Measurements from ENCODE around the gene PDE4B. TPM values are rescaled to one million over a fixed set of nuclear protein-coding genes. Genes with fewer than 3 reads are reported as not detected.

Gene PDE4B
- total RNA-seq, 1 donor from 2014 or later: 7.6 TPM

DNA sequence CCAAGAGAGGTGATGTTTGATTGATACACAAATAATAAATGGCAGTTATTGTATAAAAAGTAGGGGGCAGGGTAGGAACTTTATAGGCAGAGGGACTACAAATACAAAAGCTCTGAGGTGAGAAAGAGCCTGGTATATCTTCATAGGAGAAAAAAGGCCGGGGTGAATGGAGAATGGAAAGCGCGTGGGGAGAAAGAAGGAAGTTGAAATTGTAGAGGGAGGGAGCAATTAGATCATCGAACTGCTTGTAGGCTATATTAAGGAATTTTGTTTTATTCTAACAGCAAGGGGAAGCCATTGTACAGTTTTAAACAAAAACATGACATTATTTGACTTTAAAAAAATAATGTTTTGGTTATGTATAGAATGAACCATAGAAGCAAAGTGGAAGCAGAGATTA, 147.4 kb downstream of the PDE4B start:
- H3K4me3 ChIP-seq (ENCODE audit: insufficient read depth, low read depth, low read length): no peak overlapping the region
- Mint-ChIP-seq H3K4me1 (ENCODE audit: low read depth, unreplicated experiment) (no peaks in the 10 kb centered on the region), H3K27me3 (ENCODE audit: low read depth, unreplicated experiment) (no peaks in the 10 kb centered on the region), H3K36me3 (ENCODE audit: low read depth, unreplicated experiment) (peaks cover 3% of the 10 kb centered on the region), H3K4me3 (ENCODE audit: unreplicated experiment) (no peak overlapping the region), H3K9me3 (ENCODE audit: unreplicated experiment) (no peaks in the 10 kb centered on the region), H3K27ac (ENCODE audit: unreplicated experiment) (no peak overlapping the region)
- no peak overlapping the region for H3K4me2 ChIP-seq (ENCODE audit: low read length)
- H3K9me3 ChIP-seq (ENCODE audit: insufficient read depth, low read depth, low read length): no peaks in the 10 kb centered on the region
- no peaks in the 10 kb centered on the region for H3K36me3 ChIP-seq (ENCODE audit: insufficient read depth, low read length)
- no peak for FAIRE-seq
- TF ChIP-seq EZH2 (IDR thresholded peaks at IDR 0.05; ENCODE audit: insufficient read depth, low read length): no peak
- TF ChIP-seq, protein P1, sequence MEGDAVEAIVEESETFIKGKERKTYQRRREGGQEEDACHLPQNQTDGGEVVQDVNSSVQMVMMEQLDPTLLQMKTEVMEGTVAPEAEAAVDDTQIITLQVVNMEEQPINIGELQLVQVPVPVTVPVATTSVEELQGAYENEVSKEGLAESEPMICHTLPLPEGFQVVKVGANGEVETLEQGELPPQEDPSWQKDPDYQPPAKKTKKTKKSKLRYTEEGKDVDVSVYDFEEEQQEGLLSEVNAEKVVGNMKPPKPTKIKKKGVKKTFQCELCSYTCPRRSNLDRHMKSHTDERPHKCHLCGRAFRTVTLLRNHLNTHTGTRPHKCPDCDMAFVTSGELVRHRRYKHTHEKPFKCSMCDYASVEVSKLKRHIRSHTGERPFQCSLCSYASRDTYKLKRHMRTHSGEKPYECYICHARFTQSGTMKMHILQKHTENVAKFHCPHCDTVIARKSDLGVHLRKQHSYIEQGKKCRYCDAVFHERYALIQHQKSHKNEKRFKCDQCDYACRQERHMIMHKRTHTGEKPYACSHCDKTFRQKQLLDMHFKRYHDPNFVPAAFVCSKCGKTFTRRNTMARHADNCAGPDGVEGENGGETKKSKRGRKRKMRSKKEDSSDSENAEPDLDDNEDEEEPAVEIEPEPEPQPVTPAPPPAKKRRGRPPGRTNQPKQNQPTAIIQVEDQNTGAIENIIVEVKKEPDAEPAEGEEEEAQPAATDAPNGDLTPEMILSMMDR (IDR thresholded peaks at IDR 0.05; ENCODE audit: insufficient read depth, low read depth, low read length): no peak
- DNase-seq (ENCODE audit: low read depth): no peak
- no peaks in the 10 kb centered on the region for H3K79me2 ChIP-seq (ENCODE audit: insufficient read depth, low read length)
- H3K4me1 ChIP-seq (ENCODE audit: insufficient read depth, low read length): no peaks in the 10 kb centered on the region
- no peaks in the 10 kb centered on the region for H3K27me3 ChIP-seq (ENCODE audit: insufficient read depth, low read length)
- H3K9ac ChIP-seq (ENCODE audit: low read length): no peak overlapping the region
- H2AFZ ChIP-seq (ENCODE audit: low read depth, low read length): no peak overlapping the region
- no peak overlapping the region for H3K27ac ChIP-seq (ENCODE audit: low read depth, low read length)
- no peaks in the 10 kb centered on the region for H4K20me1 ChIP-seq (ENCODE audit: insufficient read depth, low read length)

DNA sequence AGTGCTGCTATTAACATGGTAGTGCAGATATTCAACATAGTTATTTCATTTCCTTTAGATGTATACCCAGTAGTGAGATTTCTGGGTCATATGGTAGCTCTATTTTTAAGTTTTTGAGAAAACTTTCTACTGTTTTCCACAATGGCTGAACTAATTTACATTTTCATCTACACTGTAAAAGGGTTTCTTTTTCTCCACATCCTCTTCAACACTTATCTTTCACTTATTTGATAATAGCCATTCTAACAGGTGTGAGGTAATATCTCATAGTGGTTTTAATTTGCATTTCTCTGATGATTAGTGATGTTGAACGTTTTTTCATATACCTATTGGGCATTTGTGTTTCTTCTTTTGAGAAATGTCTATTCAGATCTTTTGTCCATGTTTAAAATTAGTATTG, 149.8 kb downstream of the PDE4B start:
- Mint-ChIP-seq H3K4me1 (ENCODE audit: low read depth, unreplicated experiment) (no peaks in the 10 kb centered on the region), H3K27ac (ENCODE audit: unreplicated experiment) (no peak overlapping the region), H3K36me3 (ENCODE audit: low read depth, unreplicated experiment) (peaks cover 3% of the 10 kb centered on the region), H3K27me3 (ENCODE audit: low read depth, unreplicated experiment) (no peaks in the 10 kb centered on the region), H3K9me3 (ENCODE audit: unreplicated experiment) (no peaks in the 10 kb centered on the region), H3K4me3 (ENCODE audit: unreplicated experiment) (no peak overlapping the region)
- no peaks in the 10 kb centered on the region for H3K9me3 ChIP-seq (ENCODE audit: insufficient read depth, low read depth, low read length)
- no peak overlapping the region for H3K4me2 ChIP-seq (ENCODE audit: low read length)
- H3K9ac ChIP-seq (ENCODE audit: low read length): no peak overlapping the region
- FAIRE-seq (no peak), DNase-seq (ENCODE audit: low read depth) (no peak)
- H4K20me1 ChIP-seq (ENCODE audit: insufficient read depth, low read length): no peaks in the 10 kb centered on the region
- no peaks in the 10 kb centered on the region for H3K4me1 ChIP-seq (ENCODE audit: insufficient read depth, low read length)
- TF ChIP-seq, protein P1 (IDR thresholded peaks at IDR 0.05; ENCODE audit: insufficient read depth, low read depth, low read length): no peak
- no peak overlapping the region for H3K27ac ChIP-seq (ENCODE audit: low read depth, low read length)
- no peaks in the 10 kb centered on the region for H3K27me3 ChIP-seq (ENCODE audit: insufficient read depth, low read length)
- H3K4me3 ChIP-seq (ENCODE audit: insufficient read depth, low read depth, low read length): no peak overlapping the region
- no peaks in the 10 kb centered on the region for H3K36me3 ChIP-seq (ENCODE audit: insufficient read depth, low read length)
- no peaks in the 10 kb centered on the region for H3K79me2 ChIP-seq (ENCODE audit: insufficient read depth, low read length)
- no peak overlapping the region for H2AFZ ChIP-seq (ENCODE audit: low read depth, low read length)

DNA sequence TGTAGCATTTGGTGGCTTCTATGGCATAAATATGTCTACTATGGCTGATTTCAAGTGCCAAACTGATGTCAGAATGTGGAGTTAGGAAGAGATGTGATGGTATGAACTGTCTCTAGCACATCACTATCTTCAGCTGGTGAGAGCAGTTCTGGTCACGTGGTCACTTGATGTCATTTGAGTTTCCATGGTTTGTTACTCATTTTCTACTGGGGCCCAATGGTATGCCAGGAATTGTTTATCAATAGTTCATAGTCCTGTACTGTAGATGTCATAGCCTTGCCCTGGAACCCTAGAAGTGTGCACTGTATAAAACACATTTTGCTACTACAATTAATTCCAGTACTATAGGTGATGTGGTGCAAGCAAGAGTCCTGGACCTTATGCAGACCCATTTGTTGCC, 153.7 kb downstream of the PDE4B start:
- no peaks in the 10 kb centered on the region for H3K36me3 ChIP-seq (ENCODE audit: insufficient read depth, low read length)
- H3K27ac ChIP-seq (ENCODE audit: low read depth, low read length): no peak overlapping the region
- no peaks in the 10 kb centered on the region for H3K4me1 Mint-ChIP-seq (ENCODE audit: low read depth, unreplicated experiment)
- H3K9me3 Mint-ChIP-seq (ENCODE audit: unreplicated experiment): no peaks in the 10 kb centered on the region
- H3K4me3 Mint-ChIP-seq (ENCODE audit: unreplicated experiment): no peak overlapping the region
- no peak overlapping the region for H3K9ac ChIP-seq (ENCODE audit: low read length)
- FAIRE-seq (no peak), DNase-seq (ENCODE audit: low read depth) (no peak)
- H3K27me3 ChIP-seq (ENCODE audit: insufficient read depth, low read length): no peaks in the 10 kb centered on the region
- no peak overlapping the region for H3K4me2 ChIP-seq (ENCODE audit: low read length)
- no peak overlapping the region for H3K4me3 ChIP-seq (ENCODE audit: insufficient read depth, low read depth, low read length)
- H3K36me3 Mint-ChIP-seq (ENCODE audit: low read depth, unreplicated experiment): peaks cover 3% of the 10 kb centered on the region
- peaks cover 5% of the 10 kb centered on the region for H3K27me3 Mint-ChIP-seq (ENCODE audit: low read depth, unreplicated experiment)
- no peaks in the 10 kb centered on the region for H3K79me2 ChIP-seq (ENCODE audit: insufficient read depth, low read length)
- H3K27ac Mint-ChIP-seq (ENCODE audit: unreplicated experiment): no peak overlapping the region
- no peak overlapping the region for H2AFZ ChIP-seq (ENCODE audit: low read depth, low read length)
- H3K9me3 ChIP-seq (ENCODE audit: insufficient read depth, low read depth, low read length): no peaks in the 10 kb centered on the region
- H4K20me1 ChIP-seq (ENCODE audit: insufficient read depth, low read length): no peaks in the 10 kb centered on the region
- no peaks in the 10 kb centered on the region for H3K4me1 ChIP-seq (ENCODE audit: insufficient read depth, low read length)
- no peak for TF ChIP-seq EZH2 (IDR thresholded peaks at IDR 0.05; ENCODE audit: insufficient read depth, low read length)
- TF ChIP-seq, protein P1 (IDR thresholded peaks at IDR 0.05; ENCODE audit: insufficient read depth, low read depth, low read length): no peak
